MM.1S (cell line): ENCODE measurements around the gene CCL28.

ENCODE experiments used
- DNase-seq: peaks from one replicate; pipeline ENCODE4 v3.0.0-alpha.2; 2015
- H2AFZ ChIP-seq: fragments of 300-600 bp; sonication (generic); 2 replicates; pipeline ENCODE4 v1.6.0; 2016; ENCODE audit warnings: antibody characterized with exemption, low read length
- H3F3A ChIP-seq: fragments of 300-600 bp; sonication (generic); 2 replicates; pipeline ENCODE4 v1.6.1; 2016; ENCODE audit warnings: mild to moderate bottlenecking, antibody characterized with exemption, low read length, moderate library complexity, mixed read lengths; ENCODE audit not compliant: insufficient read depth
- H3K27ac ChIP-seq: fragments of 300-600 bp; sonication (generic); 2 replicates; pipeline ENCODE4 v1.5.1; 2016; ENCODE audit warnings: mild to moderate bottlenecking, low read length
- H3K27me3 ChIP-seq: fragments of 300-600 bp; sonication (generic); replicated peaks from 2 replicates; pipeline ENCODE4 v1.6.0; 2016; ENCODE audit warnings: low read length; ENCODE audit not compliant: insufficient read depth
- H3K36me3 ChIP-seq: fragments of 300-600 bp; sonication (generic); replicated peaks from 2 replicates; pipeline ENCODE4 v1.6.1; 2016; ENCODE audit warnings: mild to moderate bottlenecking, low read length, mixed read lengths; ENCODE audit not compliant: insufficient read depth
- H3K4me1 ChIP-seq: fragments of 300-600 bp; sonication (generic); 2 replicates; pipeline ENCODE4 v1.6.1; 2016; ENCODE audit warnings: low read length, mixed read lengths
- H3K4me2 ChIP-seq: fragments of 300-600 bp; sonication (generic); 2 replicates; pipeline ENCODE4 v1.6.0; 2016; ENCODE audit warnings: low read depth, low read length
- H3K4me3 ChIP-seq: fragments of 300-600 bp; sonication (generic); 2 replicates; pipeline ENCODE4 v1.5.1; 2016; ENCODE audit warnings: low read length, mixed read lengths
- H3K79me2 ChIP-seq: fragments of 300-600 bp; sonication (generic); 2 replicates; pipeline ENCODE4 v1.6.1; 2016; ENCODE audit warnings: mixed run types, low read length, mixed read lengths
- H3K9ac ChIP-seq: fragments of 300-600 bp; sonication (generic); 2 replicates; pipeline ENCODE4 v1.6.1; 2016; ENCODE audit warnings: low read length, mixed read lengths
- H3K9me2 ChIP-seq: fragments of 300-600 bp; sonication (generic); replicated peaks from 2 replicates; pipeline ENCODE4 v1.6.1; 2016; ENCODE audit warnings: mild to moderate bottlenecking, low read length, mixed read lengths; ENCODE audit not compliant: insufficient read depth
- H3K9me3 ChIP-seq: fragments of 300-600 bp; sonication (generic); replicated peaks from 2 replicates; pipeline ENCODE4 v1.6.1; 2016; ENCODE audit warnings: mild to moderate bottlenecking, low read length, mixed read lengths; ENCODE audit not compliant: insufficient read depth
- H4K20me1 ChIP-seq: fragments of 300-600 bp; sonication (generic); 2 replicates; pipeline ENCODE4 v1.6.1; 2016; ENCODE audit warnings: mild to moderate bottlenecking, low read length, moderate library complexity, mixed read lengths; ENCODE audit not compliant: insufficient read depth
- CTCF ChIP-seq: fragments of 300-600 bp; sonication (generic); IDR thresholded peaks from 2 replicates; pipeline ENCODE4 v1.5.1; 2016; ENCODE audit warnings: antibody characterized with exemption, low read length, mixed read lengths
- EZH2 ChIP-seq: fragments of 300-600 bp; sonication (generic); optimal IDR thresholded peaks from 2 replicates; pipeline ENCODE3; 2017; ENCODE audit warnings: low read depth, mild to moderate bottlenecking, antibody characterized with exemption, low read length, mixed read lengths
- EZH2phosphoT487 ChIP-seq: fragments of 300-600 bp; sonication (generic); IDR thresholded peaks from 2 replicates; pipeline ENCODE4 v1.6.1; 2018; ENCODE audit warnings: antibody characterized with exemption, low read length

CCL28 gene

GRCh38 chr5:43400082-43400481 lies 12.1 kb downstream of the CCL28 start:
- Histone ChIP-seq H3K4me1 (no peaks in the 10 kb centered on the region), H3K9me2 (no peaks in the 10 kb centered on the region), H3K36me3 (no peaks in the 10 kb centered on the region), H3F3A (no peaks in the 10 kb centered on the region), H2AFZ (no peak overlapping the region), H3K79me2 (no peaks in the 10 kb centered on the region), H3K9ac (no peak overlapping the region), H4K20me1 (no peaks in the 10 kb centered on the region), H3K4me3 (no peak overlapping the region), H3K4me2 (no peak overlapping the region), H3K9me3 (no peaks in the 10 kb centered on the region), H3K27ac (no peak overlapping the region), H3K27me3 (no peaks in the 10 kb centered on the region)
- no peak for DNase-seq
- no peak for TF ChIP-seq EZH2
- no peak for TF ChIP-seq EZH2phosphoT487
- no peak for TF ChIP-seq CTCF

DNA sequence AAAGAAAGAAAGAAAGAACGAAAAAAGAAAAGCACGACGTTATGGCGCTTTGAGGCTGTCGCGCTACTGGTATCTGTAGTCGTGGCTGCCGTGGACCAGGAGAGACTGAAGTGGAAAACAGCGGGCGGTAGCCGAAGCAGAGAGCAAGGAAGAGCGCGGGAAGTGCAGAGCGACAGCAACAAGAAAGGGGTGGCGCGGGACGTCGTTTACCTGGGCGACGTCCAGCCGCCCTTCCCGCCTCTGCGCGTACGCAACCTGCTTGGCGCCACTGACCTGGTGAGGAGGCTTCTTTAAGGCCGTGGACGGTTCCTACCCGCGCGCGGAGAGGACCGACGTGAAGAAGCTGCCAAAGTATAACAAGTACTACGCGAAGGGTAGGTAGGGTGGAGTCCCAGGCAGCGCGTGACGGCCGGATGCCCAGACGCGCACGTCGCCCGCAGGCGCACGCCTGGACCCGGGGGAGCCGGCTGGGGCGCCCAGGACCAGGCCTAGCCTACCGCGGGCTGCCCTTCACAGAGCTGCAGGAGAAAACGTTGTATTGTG lies 15.4 kb downstream of the CCL28 start:
- no peaks in the 10 kb centered on the region for H3K4me1 ChIP-seq
- H3K4me2 ChIP-seq: peak overlapping the region; percentile 53; the same call in 1 of the 2 replicates
- H2AFZ ChIP-seq: peak overlapping the region; percentile 70
- no peaks in the 10 kb centered on the region for H3K9me2 ChIP-seq
- H3K27ac ChIP-seq: no peak overlapping the region
- DNase-seq: peak; percentile 11
- no peaks in the 10 kb centered on the region for H3K9me3 ChIP-seq
- TF ChIP-seq EZH2phosphoT487: no peak
- TF ChIP-seq EZH2: no peak
- no peak for TF ChIP-seq CTCF
- H3K4me3 ChIP-seq: peak overlapping the region; percentile 48
- no peaks in the 10 kb centered on the region for H3K79me2 ChIP-seq
- no peak overlapping the region for H3K9ac ChIP-seq
- H3K36me3 ChIP-seq: no peaks in the 10 kb centered on the region
- H4K20me1 ChIP-seq: no peaks in the 10 kb centered on the region
- H3F3A ChIP-seq: no peaks in the 10 kb centered on the region
- no peaks in the 10 kb centered on the region for H3K27me3 ChIP-seq

DNA sequence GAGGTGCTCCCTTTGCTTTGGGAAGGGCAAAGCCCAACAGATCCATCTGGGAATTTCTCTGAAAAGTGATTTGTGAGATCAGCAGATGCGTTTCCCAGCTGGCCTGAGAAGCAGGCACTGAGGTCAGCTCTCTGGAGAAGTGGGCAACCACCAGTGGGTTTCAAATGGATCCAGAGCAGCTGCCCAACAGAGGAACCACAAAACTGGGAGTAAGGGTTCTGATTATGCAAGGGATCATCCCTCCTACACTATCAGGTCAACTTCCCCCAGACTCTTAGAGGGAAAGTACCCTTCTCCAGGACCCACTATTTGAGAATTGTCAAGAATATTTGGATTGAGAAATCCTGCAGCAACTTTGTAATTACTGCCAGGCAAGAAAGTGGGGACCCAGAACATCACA lies 21.7 kb downstream of the CCL28 start:
- Histone ChIP-seq H3F3A (no peaks in the 10 kb centered on the region), H4K20me1 (no peaks in the 10 kb centered on the region), H3K9me2 (no peaks in the 10 kb centered on the region), H2AFZ (no peak overlapping the region), H3K27me3 (no peaks in the 10 kb centered on the region), H3K27ac (no peak overlapping the region), H3K9me3 (no peaks in the 10 kb centered on the region), H3K79me2 (no peaks in the 10 kb centered on the region), H3K4me2 (no peak overlapping the region), H3K9ac (no peak overlapping the region), H3K4me3 (no peak overlapping the region), H3K4me1 (no peaks in the 10 kb centered on the region), H3K36me3 (no peaks in the 10 kb centered on the region)
- TF ChIP-seq EZH2 (no peak), CTCF (no peak)
- DNase-seq: no peak
